ENCODE results near the gene LRRC63. TPM values are rescaled to one million over a fixed set of nuclear protein-coding genes. Genes with fewer than 3 reads are reported as not detected.
A peak's percentile ranks its signal among the peaks of the same experiment; 100 is the strongest.

The LRRC63 gene
- total and polyA plus RNA-seq, 9 of the 15 experiments (the other 6 are each of a cell fraction or from before 2014, with no cell fraction given), result 0.07 to 0.41 (median 0.24) TPM; not detected in 1

GRCh38 chr13:46184277-46184699 lies 27.4 kb upstream of the LRRC63 start (continued):
- TF ChIP-seq CTCFL (IDR thresholded peaks at IDR 0.05; ENCODE audit: borderline replicate concordance, insufficient read depth, low read depth, low read length, poor library complexity, severe bottlenecking) (peak; percentile 53), ARID1B (IDR thresholded peaks at IDR 0.05) (0 out of 2 replicates have a peak, but pooled peaks have one; percentile 9), EWSR1 (IDR thresholded peaks at IDR 0.05; ENCODE audit: borderline replicate concordance, low read depth, partially characterized antibody) (no peak), CTCF (IDR thresholded peaks at IDR 0.05 in 2 of 3, conservative IDR thresholded peaks at IDR 0.05 in 1 of 3; ENCODE audit: insufficient read depth in 2 of 3, low read depth in 1 of 3, low read length in 3 of 3) (peak; percentile 69 to 76 (median 73)), SFPQ (IDR thresholded peaks at IDR 0.05; ENCODE audit: low read depth, low read length) (no peak), YY1 (IDR thresholded peaks at IDR 0.05; ENCODE audit: borderline replicate concordance in 1 of 3, control insufficient read depth in 1 of 3, extremely low read depth in 1 of 3, insufficient read depth in 3 of 3, insufficient read length in 1 of 3, insufficient replicate concordance in 2 of 3, low read depth in 1 of 3, low read length in 2 of 3) (peak in 1 of 3 experiments; percentile 14), PRDM10 (IDR thresholded peaks at IDR 0.05; ENCODE audit: partially characterized antibody) (peak; percentile 28), CREM (IDR thresholded peaks at IDR 0.05; ENCODE audit: low read depth) (0 out of 2 replicates have a peak, but pooled peaks have one; percentile 11)

Data from K562 (cell line).